Dermis lymphatic vessel endothelial cell (primary cell): Measurements from ENCODE around the gene SHMT2. TPM values are rescaled to one million over a fixed set of nuclear protein-coding genes. Genes with fewer than 3 reads are reported as not detected.

Source experiments
- total RNA-seq: library from RNA; depleted of rRNA; stranded (reverse); fragments of >200 nt; gene quantifications from 2 replicates; pipeline ENCODE4 v1.2.1, GENCODE V29; 2014

Gene SHMT2
- 118 and 133 TPM in 2 replicates for total RNA-seq

GRCh38 chr12:57229634-57230380 is at the start of gene SHMT2:
SHMT2 (plus strand) TSS chr12:57229711; CDS start chr12:57229779, 68 bp downstream.

GRCh38 chr12:57216014-57216911 is 13.2 kb upstream of the SHMT2 start, which contains the start of gene NXPH4:
NXPH4 (plus strand) TSS chr12:57216794; CDS start chr12:57216970, 176 bp downstream.

GRCh38 chr12:57250956-57251355 is 21.4 kb downstream of the SHMT2 start, which contains the start of gene STAC3:
STAC3 (minus strand) TSS chr12:57251187; CDS start chr12:57249636, 1,551 bp downstream.

Other genes starting within 250 kb of the SHMT2 start
- 7.3 and 12.6 TPM in 2 replicates for gene ZBTB39, start 223.2 kb upstream of the SHMT2 start, total RNA-seq
- not detected in 2 replicates for gene TAC3, start 213.2 kb upstream of the SHMT2 start, total RNA-seq
- not detected in 2 replicates for gene MYO1A, start 179.6 kb upstream of the SHMT2 start, total RNA-seq
- gene NEMP1, start 150.9 kb upstream of the SHMT2 start, total RNA-seq: 3.1 and 3.9 TPM in 2 replicates
- 8.9 and 11.7 TPM in 2 replicates for gene NAB2, start 140.6 kb upstream of the SHMT2 start, total RNA-seq
- 0.69 and 5.4 TPM in 2 replicates for gene STAT6, start 118.3 kb upstream of the SHMT2 start, total RNA-seq
- gene LRP1, start 101.2 kb upstream of the SHMT2 start, total RNA-seq: 0.52 and 1.2 TPM in 2 replicates
- not detected in 2 replicates for gene LRP1-AS, start 82.1 kb upstream of the SHMT2 start, total RNA-seq
- gene NXPH4, start 12.9 kb upstream of the SHMT2 start, total RNA-seq: under 0.01 TPM in 1 of 2 replicates, not detected in the other
- gene STAC3, start 21.5 kb downstream of the SHMT2 start, total RNA-seq: 0.11 and 0.34 TPM in 2 replicates
- 6.0 and 6.5 TPM in 2 replicates for gene R3HDM2, start 201.3 kb downstream of the SHMT2 start, total RNA-seq
- not detected in 2 replicates for gene INHBC, start 205.1 kb downstream of the SHMT2 start, total RNA-seq
- gene INHBE, start 225.6 kb downstream of the SHMT2 start, total RNA-seq: not detected in 2 replicates
- gene GLI1, start 230.1 kb downstream of the SHMT2 start, total RNA-seq: not detected in 2 replicates